ENCODE results near the gene PMEPA1.
"Not testable (repeated sequence)": the region's sequence is repeated elsewhere in the genome, so short reads cannot be mapped to it uniquely, and the experiment has no call there.

PMEPA1 gene

DNA sequence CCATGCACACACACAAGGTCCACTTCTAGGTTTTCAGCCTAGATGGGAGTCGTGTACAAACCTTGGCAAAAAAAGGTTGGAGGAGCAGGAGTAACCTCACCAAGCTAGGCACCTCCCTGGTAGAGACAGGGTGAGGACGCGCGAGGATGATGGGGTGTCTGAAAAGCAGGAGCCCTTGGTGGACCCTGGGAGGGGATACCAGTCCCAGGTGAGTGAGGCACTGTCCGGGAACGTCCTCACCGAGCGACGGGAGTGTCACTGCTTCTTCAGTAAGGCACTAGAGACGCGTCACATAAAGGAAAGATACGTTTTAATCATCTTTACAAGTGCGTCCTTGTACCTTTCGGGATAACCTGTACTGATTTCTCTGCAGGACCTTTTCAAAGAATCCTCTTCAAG is 60.2 kb downstream of the PMEPA1 start:
- DNase-seq, result no peak

DNA sequence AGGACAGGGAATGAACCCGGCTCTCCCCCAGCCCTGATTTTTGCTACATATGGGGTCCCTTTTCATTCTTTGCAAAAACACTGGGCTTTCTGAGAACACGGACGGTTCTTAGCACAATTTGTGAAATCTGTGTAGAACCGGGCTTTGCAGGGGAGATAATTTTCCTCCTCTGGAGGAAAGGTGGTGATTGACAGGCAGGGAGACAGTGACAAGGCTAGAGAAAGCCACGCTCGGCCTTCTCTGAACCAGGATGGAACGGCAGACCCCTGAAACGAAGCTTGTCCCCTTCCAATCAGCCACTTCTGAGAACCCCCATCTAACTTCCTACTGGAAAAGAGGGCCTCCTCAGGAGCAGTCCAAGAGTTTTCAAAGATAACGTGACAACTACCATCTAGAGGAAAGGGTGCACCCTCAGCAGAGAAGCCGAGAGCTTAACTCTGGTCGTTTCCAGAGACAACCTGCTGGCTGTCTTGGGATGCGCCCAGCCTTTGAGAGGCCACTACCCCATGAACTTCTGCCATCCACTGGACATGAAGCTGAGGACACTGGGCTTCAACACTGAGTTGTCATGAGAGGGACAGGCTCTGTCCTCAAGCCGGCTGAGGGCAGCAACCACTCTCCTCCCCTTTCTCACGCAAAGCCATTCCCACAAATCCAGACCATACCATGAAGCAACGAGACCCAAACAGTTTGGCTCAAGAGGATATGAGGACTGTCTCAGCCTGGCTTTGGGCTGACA is 60.8 kb downstream of the PMEPA1 start:
- no peak for DNase-seq

DNA sequence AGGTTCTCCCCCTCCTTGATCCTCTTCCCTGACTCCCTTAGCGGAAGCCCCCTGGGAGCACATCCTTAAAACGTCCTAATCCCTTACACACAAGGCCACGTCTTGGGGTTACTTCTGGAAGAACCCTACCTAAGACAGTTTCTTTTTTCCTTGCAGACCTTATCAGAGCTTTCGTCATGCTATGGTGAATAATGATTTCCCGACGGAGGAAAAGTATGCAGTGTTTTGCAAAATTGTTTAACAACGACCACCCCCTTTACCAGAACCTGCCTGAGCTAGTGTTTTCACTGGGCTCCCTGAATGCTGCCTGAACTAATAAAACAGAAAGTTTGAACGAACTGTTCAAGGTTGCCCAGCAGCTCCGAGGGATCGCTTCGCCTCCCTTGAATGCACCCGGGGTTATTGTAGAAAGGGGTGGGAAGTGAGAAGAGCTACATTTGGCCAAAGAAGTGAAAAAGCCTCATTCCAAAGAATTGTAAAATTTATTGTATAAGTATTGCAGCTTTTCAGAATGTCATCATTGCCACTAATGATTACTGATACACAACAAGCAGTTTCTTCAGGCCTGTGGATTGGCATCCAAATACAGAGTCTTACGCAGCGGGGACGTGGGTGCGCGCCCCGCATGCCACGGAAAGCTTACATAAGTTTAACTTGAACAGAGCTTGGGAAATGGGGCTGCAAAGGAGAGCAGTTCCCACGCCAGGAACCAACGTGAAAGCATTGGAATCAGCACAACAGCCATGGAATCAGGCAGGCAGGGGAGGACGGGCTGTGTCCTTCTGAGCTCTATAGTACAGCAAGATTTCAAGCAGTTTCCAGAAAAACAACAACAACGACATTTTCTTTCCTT is 61.7 kb downstream of the PMEPA1 start:
- no peak for DNase-seq

- no peak for DNase-seq
Measured at GRCh38 chr20:57647006-57647932, 62.5 kb downstream of the PMEPA1 start.

GRCh38 chr20:57638895-57639236 is 70.9 kb downstream of the PMEPA1 start:
- no peak for DNase-seq

DNA sequence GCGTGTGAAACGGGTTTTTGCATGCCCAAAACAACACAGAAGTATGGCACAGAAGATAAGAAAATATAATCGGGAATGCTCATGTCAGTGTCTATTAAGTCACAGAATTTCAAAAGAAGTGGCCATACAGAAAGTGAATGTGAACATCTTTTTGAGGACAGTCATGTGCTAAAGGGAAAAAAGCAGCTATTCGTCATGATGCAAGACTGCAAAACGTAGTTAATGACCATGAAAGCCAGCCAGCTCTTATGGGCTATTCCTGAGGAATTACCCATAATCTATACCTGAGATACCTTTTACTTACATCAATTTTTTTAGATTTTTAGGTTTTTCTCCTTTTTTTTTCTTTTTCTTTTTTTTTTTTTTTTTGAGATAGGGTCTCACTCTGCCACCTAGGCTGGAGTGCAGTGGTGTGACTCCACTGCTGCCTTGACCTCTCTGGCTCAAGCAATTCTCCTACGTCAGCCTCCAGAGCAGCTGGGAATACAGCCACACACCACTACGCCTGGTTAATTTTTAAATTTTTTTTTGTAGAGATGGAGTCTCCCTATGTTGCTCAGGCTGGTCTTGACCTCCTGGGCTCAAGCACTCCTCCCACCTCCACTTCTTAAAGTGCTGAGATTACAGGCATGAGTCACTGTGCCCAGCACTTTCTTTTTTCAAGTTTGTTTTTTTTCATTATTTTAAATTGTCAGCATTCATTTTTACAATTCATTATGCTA is 71.5 kb downstream of the PMEPA1 start:
- DNase-seq, result no peak

DNA sequence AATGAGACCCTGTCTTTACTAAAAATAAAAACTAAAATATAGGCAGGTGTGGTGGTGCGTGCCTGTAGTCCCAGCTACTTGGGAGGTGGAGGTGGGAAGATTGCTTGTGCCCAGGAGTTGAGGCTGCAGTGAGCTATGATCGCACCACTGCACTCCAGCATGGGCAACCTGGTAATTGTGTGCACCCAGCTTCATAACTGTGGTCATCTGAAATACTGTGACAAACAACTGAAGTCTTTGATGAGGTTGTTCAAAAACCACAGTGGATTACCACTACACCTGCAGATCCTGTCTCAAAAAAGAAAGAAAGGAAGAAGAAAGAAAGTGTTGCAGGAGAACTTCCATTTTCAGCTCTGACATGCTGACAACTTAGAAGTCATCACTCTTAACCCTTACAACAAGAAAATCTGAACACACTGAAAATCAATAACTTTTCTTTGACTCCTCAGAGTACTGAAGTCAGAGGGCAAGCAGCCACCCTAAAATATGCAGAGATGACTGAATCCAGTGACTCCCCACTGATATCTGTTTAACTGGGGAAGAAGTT is 75.8 kb downstream of the PMEPA1 start:
- no peak for DNase-seq

GRCh38 chr20:57632286-57632685 is 77.5 kb downstream of the PMEPA1 start:
- DNase-seq, result no peak

DNA sequence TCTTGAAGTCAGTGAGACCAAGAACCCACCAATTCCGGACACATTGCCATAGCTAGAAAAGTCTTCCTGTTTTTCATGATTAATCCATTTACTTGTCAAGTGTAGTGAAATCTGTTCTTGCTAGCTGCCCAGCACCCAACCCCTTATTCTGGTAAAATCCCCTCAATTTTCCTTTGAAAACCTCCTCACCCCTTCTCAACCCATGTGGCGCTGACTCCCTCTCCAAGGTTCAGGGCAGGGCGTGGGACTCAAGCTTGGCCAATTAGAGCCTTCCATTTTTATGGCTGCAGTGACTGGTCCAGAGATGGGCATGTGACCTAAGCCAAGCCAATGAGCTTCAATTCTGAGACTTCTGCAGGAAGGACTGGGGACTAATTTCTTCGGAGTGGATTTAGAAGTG is 79.8 kb downstream of the PMEPA1 start:
- no peak for DNase-seq

GRCh38 chr20:57629491-57629901 is 80.3 kb downstream of the PMEPA1 start:
- DNase-seq, result not testable (repeated sequence)

- DNase-seq, result not testable (repeated sequence)
Measured at GRCh38 chr20:57628962-57629308, 80.9 kb downstream of the PMEPA1 start.

- no peak for DNase-seq
Measured at GRCh38 chr20:57628047-57628961, 81.5 kb downstream of the PMEPA1 start.

- no peak for DNase-seq
Measured at GRCh38 chr20:57627339-57627738, 82.5 kb downstream of the PMEPA1 start.

DNA sequence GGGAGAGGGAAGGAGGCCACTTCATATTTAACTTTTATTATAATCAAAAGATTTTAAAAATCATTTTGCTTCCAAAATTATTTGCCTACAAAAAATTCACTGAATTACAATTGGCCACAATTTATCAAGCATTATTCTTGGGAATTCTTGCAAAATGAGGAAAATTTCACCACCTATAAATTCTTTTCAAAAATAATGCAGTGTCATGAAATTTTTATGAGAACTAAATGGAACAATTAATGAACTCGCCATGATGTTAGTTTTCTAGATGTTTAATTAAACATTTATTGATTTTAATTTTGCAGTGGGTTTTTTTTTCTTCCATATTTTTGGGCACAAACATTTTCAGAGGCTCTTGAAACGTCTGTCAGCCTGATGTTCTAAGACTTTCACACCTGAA is 83.8 kb downstream of the PMEPA1 start:
- no peak for DNase-seq

- DNase-seq, result no peak
Measured at GRCh38 chr20:57625181-57625958, 84.4 kb downstream of the PMEPA1 start.

- DNase-seq, result no peak
Measured at GRCh38 chr20:57624124-57624523, 85.7 kb downstream of the PMEPA1 start.

- peak; percentile 32 to 59 for DNase-seq
Measured at GRCh38 chr20:57622579-57623381, 87.0 kb downstream of the PMEPA1 start.

- DNase-seq, result no peak
Measured at GRCh38 chr20:57622201-57622570, 87.6 kb downstream of the PMEPA1 start.

DNA sequence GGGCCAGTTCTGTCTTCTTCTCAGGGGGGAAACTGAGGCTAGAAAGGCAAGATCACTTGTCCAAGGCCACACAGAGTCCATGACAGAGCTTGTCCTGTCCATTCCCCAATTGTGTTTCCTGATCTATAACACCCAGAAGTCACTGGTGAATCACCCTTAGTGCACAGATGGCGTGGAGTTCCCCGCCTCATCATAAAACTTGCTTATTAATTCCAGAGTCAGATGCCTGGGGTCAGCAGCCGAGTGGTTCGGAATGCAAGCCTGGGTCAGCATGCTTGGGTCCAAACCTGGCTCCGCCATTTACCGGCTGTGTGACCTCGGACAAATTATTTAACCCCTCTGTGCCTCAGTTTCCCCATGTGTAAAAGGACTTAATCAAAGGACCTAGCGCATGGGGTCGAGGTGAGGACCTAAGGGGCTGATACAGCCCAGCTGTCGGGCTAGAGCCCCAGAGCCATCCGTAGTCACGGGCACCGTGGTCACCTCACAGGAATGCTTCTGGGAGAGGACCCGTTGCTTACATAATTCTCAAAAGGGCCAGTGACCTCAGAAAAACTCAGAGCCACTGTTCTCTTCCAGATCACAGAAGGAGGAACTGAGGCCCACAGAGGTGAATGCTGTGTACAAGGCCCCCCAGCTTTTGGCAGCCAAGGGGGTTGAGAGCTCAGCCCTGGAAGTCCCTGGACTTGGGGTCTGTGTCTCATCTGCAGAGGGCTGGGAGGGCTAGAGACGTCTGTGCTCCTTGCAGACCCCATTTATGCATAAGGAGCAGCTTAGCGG is 88.2 kb downstream of the PMEPA1 start:
- DNase-seq, result no peak
